ENCODE measurements around the gene NRIP1.

NRIP1 gene

DNA sequence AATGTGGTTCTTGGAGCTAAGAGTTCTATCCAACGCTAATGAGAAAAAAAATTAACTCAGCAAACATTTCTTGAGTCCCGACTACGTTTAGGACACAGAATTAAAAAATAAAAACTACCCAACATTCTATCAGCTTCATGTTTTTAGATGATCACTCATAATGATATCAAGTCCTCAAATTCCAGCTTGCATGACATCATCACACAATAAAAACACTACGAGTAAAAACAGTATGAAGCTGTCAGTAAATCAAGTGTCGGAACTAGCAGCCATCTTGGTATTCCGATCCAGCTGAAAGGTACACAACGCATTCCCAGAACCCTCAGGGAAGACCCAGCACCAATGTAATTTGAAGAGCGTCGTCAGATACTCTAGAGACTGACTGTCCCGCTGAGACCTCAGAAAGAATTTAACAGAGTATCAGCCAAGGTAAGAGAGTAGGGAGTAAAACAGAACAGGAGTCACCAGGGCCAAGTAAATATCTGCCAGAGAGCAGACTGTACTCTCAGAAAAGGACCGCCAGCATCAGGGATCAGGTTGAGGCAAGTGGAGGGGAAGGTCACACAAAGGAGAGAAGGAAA is 57.0 kb downstream of the NRIP1 start:
- H3K4me3 ChIP-seq (ENCODE audit: low read depth, low read length), result no peak overlapping the region
- DNase-seq (ENCODE audit: low read depth), result no peak
- TF ChIP-seq, protein P1, sequence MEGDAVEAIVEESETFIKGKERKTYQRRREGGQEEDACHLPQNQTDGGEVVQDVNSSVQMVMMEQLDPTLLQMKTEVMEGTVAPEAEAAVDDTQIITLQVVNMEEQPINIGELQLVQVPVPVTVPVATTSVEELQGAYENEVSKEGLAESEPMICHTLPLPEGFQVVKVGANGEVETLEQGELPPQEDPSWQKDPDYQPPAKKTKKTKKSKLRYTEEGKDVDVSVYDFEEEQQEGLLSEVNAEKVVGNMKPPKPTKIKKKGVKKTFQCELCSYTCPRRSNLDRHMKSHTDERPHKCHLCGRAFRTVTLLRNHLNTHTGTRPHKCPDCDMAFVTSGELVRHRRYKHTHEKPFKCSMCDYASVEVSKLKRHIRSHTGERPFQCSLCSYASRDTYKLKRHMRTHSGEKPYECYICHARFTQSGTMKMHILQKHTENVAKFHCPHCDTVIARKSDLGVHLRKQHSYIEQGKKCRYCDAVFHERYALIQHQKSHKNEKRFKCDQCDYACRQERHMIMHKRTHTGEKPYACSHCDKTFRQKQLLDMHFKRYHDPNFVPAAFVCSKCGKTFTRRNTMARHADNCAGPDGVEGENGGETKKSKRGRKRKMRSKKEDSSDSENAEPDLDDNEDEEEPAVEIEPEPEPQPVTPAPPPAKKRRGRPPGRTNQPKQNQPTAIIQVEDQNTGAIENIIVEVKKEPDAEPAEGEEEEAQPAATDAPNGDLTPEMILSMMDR (IDR thresholded peaks at IDR 0.05; ENCODE audit: control insufficient read depth, extremely low read depth, insufficient read depth), result no peak

DNA sequence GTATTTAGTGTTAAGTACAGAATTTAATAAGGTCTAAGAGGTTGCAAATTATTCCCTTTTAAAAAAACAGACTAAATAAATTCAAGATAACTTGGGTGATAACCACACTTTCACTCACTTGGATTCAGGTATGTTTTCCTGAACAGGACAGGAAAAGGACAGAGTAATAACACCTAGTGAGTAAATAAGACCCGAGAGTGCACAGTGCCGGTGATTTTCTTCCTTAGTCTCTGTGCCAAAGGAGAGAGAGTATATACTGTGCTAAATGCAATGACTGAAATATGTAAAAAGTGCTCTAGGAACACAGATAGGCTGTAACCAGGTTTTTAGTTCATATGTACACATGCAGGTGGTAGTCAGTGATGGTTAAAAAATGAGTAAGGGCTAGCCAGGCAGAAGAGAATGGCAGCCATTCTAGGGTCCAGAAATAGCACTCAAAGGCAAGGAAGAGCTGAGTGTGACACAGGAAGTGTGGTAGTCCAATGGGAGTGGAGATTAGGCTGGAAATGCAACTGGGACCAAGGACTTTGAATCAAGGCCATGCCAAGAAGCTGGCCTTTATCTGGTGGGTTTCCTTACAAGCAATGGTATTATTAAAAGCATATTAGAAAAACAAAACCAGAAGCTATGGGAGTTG is 58.1 kb downstream of the NRIP1 start:
- H3K4me3 ChIP-seq (ENCODE audit: low read depth, low read length), result no peak overlapping the region
- TF ChIP-seq, protein P1 (IDR thresholded peaks at IDR 0.05; ENCODE audit: control insufficient read depth, extremely low read depth, insufficient read depth), result no peak
- no peak for DNase-seq (ENCODE audit: low read depth)

DNA sequence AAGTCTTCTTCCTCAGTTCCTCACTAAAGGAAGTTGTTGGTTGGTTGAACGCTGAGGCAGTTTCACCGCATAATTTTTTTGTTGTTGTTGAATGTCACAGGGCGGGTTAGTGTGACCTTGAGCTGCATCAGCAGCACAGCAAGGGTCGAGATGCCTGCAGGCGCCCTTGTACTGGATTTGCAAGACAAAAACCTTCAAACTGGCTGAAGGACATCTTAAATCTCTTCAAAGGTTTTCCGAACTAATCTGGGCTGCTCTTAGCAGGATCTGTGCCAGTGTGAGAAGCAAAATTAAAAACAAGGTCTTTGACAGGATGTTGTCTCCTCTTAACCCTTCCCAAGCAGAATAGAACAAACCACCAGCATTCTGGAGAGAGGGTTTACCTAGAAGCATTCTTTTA is 59.4 kb downstream of the NRIP1 start:
- no peak overlapping the region for H3K4me3 ChIP-seq (ENCODE audit: low read depth, low read length)

DNA sequence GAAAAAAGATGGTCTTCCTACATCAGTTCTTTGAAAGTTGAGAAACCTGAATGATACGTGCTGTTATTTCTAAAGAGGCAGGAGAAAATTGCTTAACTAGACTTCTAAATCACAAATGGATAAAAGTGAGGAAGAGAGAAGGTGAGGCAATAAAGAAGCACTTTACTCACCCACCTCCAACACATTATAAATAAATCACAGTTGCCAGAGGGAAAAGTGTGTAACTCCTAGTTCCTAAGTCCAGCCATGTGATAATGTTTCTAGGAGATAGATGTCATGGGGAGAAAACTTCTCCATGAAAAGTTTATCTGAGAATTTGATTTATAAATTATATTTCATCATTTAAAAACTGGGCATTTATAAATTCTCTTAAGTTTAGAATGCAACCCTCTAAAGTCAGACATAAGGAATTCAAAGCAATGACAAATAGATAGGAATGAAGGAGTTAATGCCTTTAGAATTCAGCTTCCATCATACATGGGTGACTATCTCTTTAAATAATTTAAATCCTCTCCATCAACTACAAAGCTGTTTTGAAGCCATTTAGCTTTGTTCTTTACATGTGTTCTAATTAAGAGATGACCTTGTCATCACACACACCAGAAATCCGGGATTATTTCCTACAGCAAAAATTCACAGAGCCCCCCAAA is 60.0 kb downstream of the NRIP1 start:
- TF ChIP-seq, protein P1 (IDR thresholded peaks at IDR 0.05; ENCODE audit: control insufficient read depth, extremely low read depth, insufficient read depth), result no peak
- H3K4me3 ChIP-seq (ENCODE audit: low read depth, low read length), result no peak overlapping the region
- DNase-seq (ENCODE audit: low read depth), result no peak

More for the DNA sequence above, 59.4 kb downstream of the NRIP1 start:
- no peak for DNase-seq (ENCODE audit: low read depth)
- TF ChIP-seq, protein P1 (IDR thresholded peaks at IDR 0.05; ENCODE audit: control insufficient read depth, extremely low read depth, insufficient read depth), result no peak

DNA sequence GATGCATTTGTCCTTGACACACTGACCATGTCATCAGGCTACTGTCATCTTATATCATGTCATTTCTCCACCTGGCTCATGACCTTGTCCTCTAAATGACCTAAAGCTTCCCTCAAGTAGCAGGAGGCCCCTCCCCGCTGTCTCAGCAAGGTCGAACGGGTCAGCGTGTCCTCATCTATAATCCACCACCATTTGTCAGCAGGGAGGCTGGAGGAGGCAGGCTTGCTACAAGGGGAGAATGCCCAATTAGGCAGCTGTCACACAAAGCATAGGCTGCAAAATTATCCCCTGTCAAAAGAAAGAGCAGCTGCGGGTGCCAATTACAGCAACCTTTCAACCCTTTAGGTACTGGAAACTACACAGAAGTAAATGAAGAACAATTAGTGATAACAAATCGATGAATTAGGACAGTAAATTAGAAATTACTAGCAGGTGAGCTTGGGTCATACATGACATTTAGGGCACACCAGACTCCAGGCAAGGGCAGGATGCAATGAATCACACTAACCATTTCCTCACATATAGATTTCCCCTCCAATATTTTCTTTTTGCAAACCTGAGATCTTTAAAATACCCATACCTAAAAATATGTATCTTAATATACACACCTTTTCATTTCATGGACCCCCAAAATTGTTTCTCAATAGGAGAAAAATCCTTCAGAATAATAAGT is 61.2 kb downstream of the NRIP1 start:
- no peak overlapping the region for H3K4me3 ChIP-seq (ENCODE audit: low read depth, low read length)
- TF ChIP-seq, protein P1 (IDR thresholded peaks at IDR 0.05; ENCODE audit: control insufficient read depth, extremely low read depth, insufficient read depth), result no peak
- DNase-seq (ENCODE audit: low read depth), result no peak

DNA sequence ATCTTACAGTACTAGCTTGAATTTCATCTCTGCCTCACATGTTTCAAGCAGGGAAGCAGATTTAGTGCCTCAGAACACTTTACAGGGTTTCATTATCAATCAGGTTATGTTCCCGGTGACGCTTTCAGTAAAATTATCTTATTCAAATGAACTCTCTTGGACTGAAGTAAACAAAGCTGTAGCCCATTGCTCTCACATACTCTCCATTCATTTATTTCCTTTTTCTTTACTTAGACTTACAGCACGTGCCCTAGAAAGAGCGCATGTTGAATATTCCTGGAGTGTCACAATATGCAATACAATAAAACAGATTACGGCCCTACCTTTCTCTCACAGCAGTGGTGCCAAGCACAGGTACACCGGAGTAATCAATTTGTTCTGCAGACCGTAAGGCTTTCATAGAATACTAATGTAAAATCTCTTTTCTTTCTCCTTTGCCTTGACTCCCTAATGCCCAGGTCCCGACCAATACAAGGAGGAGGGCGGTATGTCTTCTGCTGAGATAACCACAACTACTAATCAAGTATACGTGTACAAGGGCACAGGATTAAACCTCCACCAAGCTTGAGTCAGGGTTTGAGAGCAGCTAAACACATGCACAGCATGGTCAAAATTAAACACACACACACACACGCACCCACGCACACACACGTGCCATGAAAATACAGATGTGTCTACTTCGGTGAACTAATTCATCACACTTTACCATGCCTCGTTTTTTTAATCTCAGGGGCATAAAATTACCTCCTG is 62.8 kb downstream of the NRIP1 start:
- no peak for DNase-seq (ENCODE audit: low read depth)
- TF ChIP-seq, protein P1 (IDR thresholded peaks at IDR 0.05; ENCODE audit: control insufficient read depth, extremely low read depth, insufficient read depth), result no peak

More for the DNA sequence above, 62.8 kb downstream of the NRIP1 start:
- H3K4me3 ChIP-seq (ENCODE audit: low read depth, low read length), result no peak overlapping the region

Data from LNCaP clone FGC (cell line).